Astrocyte (in vitro differentiated cells and primary cell): Measurements from ENCODE around the gene RHD.
"Not testable (repeated sequence)": the region's sequence is repeated elsewhere in the genome, so short reads cannot be mapped to it uniquely, and the experiment has no call there.

Experiments used
- CTCF ChIP-seq: IDR thresholded peaks from 2 replicates; pipeline ENCODE4 v1.5.1; 2011; ENCODE audit warnings: low read depth, mild to moderate bottlenecking, inconsistent platforms, low read length, moderate library complexity; ENCODE audit not compliant: insufficient read depth
- EZH2 ChIP-seq: IDR thresholded peaks from 2 replicates; pipeline ENCODE4 v1.6.1; 2012; ENCODE audit warnings: mild to moderate bottlenecking, low read length, inconsistent platforms; ENCODE audit not compliant: insufficient read depth

GRCh38 chr1:25300729-25301128, 28.4 kb downstream of the RHD start:
- not testable (repeated sequence) for TF ChIP-seq CTCF, EZH2
